NOMO-1 treated with DMSO at 0.1 percent for 48 hours (cell line): Measurements from ENCODE around the gene CT47A7.
"Not testable (repeated sequence)": the region's sequence is repeated elsewhere in the genome, so short reads cannot be mapped to it uniquely, and the experiment has no call there.

ENCODE experiments used
- DNase-seq: peaks from one replicate; lab custom pipeline; 2025; ENCODE audit not compliant: unreplicated experiment; lab: John Stamatoyannopoulos, UW

The CT47A7 gene

GRCh38 chrX:120956500-120956899 is at the start of gene CT47A7:
Gene CT47A7, minus strand, starts transcription at chrX:120956600. Its CDS starts 255 bp downstream, at chrX:120956345.
- DNase-seq = not testable (repeated sequence)

DNA sequence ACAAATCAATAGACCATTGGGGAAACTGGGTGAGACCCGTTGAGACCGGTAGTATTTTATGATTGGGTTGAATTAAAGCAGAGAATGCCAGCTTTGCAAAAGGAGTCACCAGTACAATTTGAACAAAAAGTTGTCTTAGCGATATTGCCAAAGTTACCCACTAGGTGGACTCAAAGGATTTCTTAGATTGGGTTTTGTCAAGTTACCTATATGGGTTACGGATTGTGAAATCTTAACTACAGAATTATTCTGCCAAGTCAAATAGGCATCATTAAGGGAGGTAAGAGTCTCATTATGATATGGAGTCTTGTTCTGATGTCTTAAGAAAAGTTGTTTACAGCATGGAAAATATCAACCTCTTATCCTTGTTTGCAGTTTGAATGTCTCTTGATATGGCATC is 44.2 kb upstream of the CT47A7 start:
- no peak for DNase-seq

DNA sequence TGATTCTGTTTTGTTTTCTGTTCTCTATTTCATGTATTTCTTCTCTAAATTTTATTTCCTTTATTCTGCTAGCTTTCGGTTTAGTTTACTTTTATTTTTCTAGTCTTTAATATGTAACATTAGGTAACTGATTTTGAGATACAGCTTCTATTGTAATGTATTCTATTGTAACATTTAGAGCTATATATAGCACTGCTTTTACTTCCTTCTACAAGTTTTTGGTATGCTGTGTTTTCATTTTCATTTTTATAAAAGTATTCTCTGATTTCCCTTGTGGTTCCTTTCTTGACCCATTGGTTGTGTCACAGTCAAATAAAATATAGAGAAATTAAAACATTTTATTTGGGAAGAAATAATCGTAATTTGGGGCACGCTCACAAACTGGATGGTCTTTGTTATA is 43.0 kb upstream of the CT47A7 start:
- no peak for DNase-seq

- not testable (repeated sequence) for DNase-seq
Measured at GRCh38 chrX:120985660-120986059, 29.3 kb upstream of the CT47A7 start, which contains the start of gene CT47A1. Gene CT47A1, minus strand, starts transcription at chrX:120985760. Its CDS starts 231 bp downstream, at chrX:120985529.
